Measurements from ENCODE around the gene ID2. TPM values are rescaled to one million over a fixed set of nuclear protein-coding genes. Genes with fewer than 3 reads are reported as not detected.

The ID2 gene
- total RNA-seq, 1 experiment from 2014 or later, result 112 TPM

GRCh38 chr2:8692783-8693156 is 10.9 kb downstream of the ID2 start:
- POLR2A ChIA-PET, result interaction anchor here (0.6 to 1.4 kb wide), 2 partner anchors 8 to 11 kb away, joined by 3 to 5 read pairs; partner anchors contain the start of gene ID2

DNA sequence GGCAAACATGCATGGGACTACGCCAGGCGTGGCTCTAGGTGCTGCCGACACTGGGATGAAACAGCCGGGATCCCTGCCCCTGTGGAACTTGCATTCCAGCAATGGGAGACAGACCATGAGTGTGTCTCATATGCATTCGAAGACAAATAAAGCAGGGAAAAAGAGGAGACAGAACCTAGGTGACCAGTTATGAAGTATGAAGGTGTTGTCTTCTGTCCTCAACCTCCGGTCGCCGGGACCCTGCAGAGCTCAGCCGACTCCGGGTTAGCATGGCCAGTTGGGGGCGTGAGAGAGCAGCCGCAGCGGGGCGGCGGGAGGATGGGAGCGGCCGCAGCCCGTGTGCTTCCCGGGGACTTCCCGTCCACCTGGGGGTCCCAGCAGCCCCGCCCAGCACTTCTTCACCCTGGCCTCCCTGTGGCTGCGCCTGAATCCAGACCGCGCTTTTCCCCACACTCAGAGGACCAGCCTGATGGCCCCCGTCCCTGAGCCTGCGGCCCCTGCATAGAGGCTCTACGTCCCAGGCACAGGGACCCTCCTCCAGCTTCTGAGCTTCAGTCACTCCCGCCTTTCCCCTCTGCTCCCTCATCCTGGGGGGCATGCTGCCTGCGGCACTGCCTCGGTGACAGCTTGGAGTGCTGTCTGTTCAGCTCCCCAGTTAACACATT is 11.4 kb downstream of the ID2 start:
- Histone ChIP-seq H3K27ac (ENCODE audit: low read depth, low read length) (no peak overlapping the region), H3K4me1 (ENCODE audit: control insufficient read depth in 1 of 2, insufficient read depth in 2 of 2, low read length in 2 of 2) (peaks cover 0 to 12% of the 10 kb centered on the region in 2 experiments; a peak in 2 of 4 replicates), H3K79me2 (ENCODE audit: insufficient read depth, low read length) (no peaks in the 10 kb centered on the region), H3K4me3 (replicated peaks in 1 of 2; ENCODE audit: low read depth in 1 of 2, low read length in 2 of 2) (peak overlapping the region in 1 of 2 experiments; percentile 31; a peak in 1 of 4 replicates), H3K4me2 (ENCODE audit: low read length) (peak overlapping the region; percentile 68), H3K27me3 (ENCODE audit: insufficient read depth, low read length) (no peaks in the 10 kb centered on the region), H4K20me1 (ENCODE audit: insufficient read depth) (no peaks in the 10 kb centered on the region), H3K9me2 (ENCODE audit: insufficient read depth) (no peaks in the 10 kb centered on the region), H3K9ac (ENCODE audit: low read length) (no peak overlapping the region), H2AFZ (ENCODE audit: low read depth, low read length, poor library complexity, severe bottlenecking) (peak overlapping the region; percentile 98), H3K36me3 (ENCODE audit: control insufficient read depth in 1 of 2, insufficient read depth in 2 of 2, low read length in 2 of 2) (no peaks in the 10 kb centered on the region), H3K9me3 (ENCODE audit: control insufficient read depth in 1 of 2, insufficient read depth in 1 of 2, low read depth in 1 of 2, low read length in 2 of 2) (no peaks in the 10 kb centered on the region)
- intact Hi-C loops (cut with micrococcal nuclease), result loop anchor here (2.0 to 5.0 kb wide), 2 partner anchors 68 to 444 kb away; no protein-coding TSS in a partner anchor
- ATAC-seq (peak; percentile 96), DNase-seq (ENCODE audit: low read depth, low spot score) (no peak)
- RAD21 ChIA-PET (ENCODE audit: low non-redundant PET in 1 of 2, low total read pairs in 2 of 2, uncharacterized antibody in 2 of 2, unreplicated experiment in 2 of 2), result interaction anchor here in 1 of 2 experiments (1.3 kb wide), 1 partner anchor 446 kb away, joined by 4 read pairs; no protein-coding TSS in a partner anchor
- TF ChIP-seq, protein P1, sequence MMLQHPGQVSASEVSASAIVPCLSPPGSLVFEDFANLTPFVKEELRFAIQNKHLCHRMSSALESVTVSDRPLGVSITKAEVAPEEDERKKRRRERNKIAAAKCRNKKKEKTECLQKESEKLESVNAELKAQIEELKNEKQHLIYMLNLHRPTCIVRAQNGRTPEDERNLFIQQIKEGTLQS (IDR thresholded peaks at IDR 0.05), result no peak
- TF ChIP-seq TCF7L2 (IDR thresholded peaks at IDR 0.05; ENCODE audit: borderline replicate concordance, extremely low read depth, insufficient read depth, insufficient read length) (no peak), RAD21 (IDR thresholded peaks at IDR 0.05; ENCODE audit: low read depth) (peak; percentile 78), CEBPB (IDR thresholded peaks at IDR 0.05; ENCODE audit: low read depth) (no peak)
- TF ChIP-seq, protein P2, sequence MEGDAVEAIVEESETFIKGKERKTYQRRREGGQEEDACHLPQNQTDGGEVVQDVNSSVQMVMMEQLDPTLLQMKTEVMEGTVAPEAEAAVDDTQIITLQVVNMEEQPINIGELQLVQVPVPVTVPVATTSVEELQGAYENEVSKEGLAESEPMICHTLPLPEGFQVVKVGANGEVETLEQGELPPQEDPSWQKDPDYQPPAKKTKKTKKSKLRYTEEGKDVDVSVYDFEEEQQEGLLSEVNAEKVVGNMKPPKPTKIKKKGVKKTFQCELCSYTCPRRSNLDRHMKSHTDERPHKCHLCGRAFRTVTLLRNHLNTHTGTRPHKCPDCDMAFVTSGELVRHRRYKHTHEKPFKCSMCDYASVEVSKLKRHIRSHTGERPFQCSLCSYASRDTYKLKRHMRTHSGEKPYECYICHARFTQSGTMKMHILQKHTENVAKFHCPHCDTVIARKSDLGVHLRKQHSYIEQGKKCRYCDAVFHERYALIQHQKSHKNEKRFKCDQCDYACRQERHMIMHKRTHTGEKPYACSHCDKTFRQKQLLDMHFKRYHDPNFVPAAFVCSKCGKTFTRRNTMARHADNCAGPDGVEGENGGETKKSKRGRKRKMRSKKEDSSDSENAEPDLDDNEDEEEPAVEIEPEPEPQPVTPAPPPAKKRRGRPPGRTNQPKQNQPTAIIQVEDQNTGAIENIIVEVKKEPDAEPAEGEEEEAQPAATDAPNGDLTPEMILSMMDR (IDR thresholded peaks at IDR 0.05 in 2 of 3, conservative IDR thresholded peaks at IDR 0.05 in 1 of 3; ENCODE audit: borderline replicate concordance in 1 of 3, insufficient read depth in 1 of 3, low read depth in 2 of 3, low read length in 2 of 3), result peak; percentile 56 to 86 (median 79); a peak in 5 of 6 replicates
- no TSS peak for BruUV-seq (replicated peaks)
- POLR2A ChIA-PET, result interaction anchor here (0.6 to 1.4 kb wide), 2 partner anchors 9 to 12 kb away, joined by 3 to 5 read pairs; partner anchors contain the start of gene ID2
- CTCF ChIA-PET, result interaction anchor here (0.9 to 1.4 kb wide), 6 partner anchors 11 to 446 kb away, joined by 3 to 6 read pairs (median 4); partner anchors contain the start of gene ID2

More at GRCh38 chr2:8692783-8693156, 10.9 kb downstream of the ID2 start:
- Histone ChIP-seq H3K79me2 (ENCODE audit: insufficient read depth, low read length) (no peaks in the 10 kb centered on the region), H3K27me3 (ENCODE audit: insufficient read depth, low read length) (no peaks in the 10 kb centered on the region), H3K36me3 (ENCODE audit: control insufficient read depth in 1 of 2, insufficient read depth in 2 of 2, low read length in 2 of 2) (no peaks in the 10 kb centered on the region), H3K27ac (ENCODE audit: low read depth, low read length) (no peak overlapping the region), H3K9me3 (ENCODE audit: control insufficient read depth in 1 of 2, insufficient read depth in 1 of 2, low read depth in 1 of 2, low read length in 2 of 2) (no peaks in the 10 kb centered on the region), H3K4me3 (replicated peaks in 1 of 2; ENCODE audit: low read depth in 1 of 2, low read length in 2 of 2) (peak overlapping the region in 1 of 2 experiments; percentile 31; a peak in 1 of 4 replicates), H3K9me2 (ENCODE audit: insufficient read depth) (no peaks in the 10 kb centered on the region), H2AFZ (ENCODE audit: low read depth, low read length, poor library complexity, severe bottlenecking) (peak overlapping the region; percentile 98), H3K9ac (ENCODE audit: low read length) (no peak overlapping the region), H3K4me2 (ENCODE audit: low read length) (peak overlapping the region; percentile 68), H4K20me1 (ENCODE audit: insufficient read depth) (no peaks in the 10 kb centered on the region), H3K4me1 (ENCODE audit: control insufficient read depth in 1 of 2, insufficient read depth in 2 of 2, low read length in 2 of 2) (peaks cover 0 to 12% of the 10 kb centered on the region in 2 experiments; a peak in 2 of 4 replicates)
- DNase-seq (ENCODE audit: low read depth, low spot score) (no peak), ATAC-seq (peak; percentile 10; the same call in 1 of the 2 replicates)
- TF ChIP-seq CBX3 (IDR thresholded peaks at IDR 0.05; ENCODE audit: low read depth), result no peak
- no peak for TF ChIP-seq POLR2A (IDR thresholded peaks at IDR 0.05; ENCODE audit: borderline replicate concordance, extremely low read depth, insufficient read depth, insufficient read length)
- TF ChIP-seq POLR2AphosphoS5 (IDR thresholded peaks at IDR 0.05; ENCODE audit: low read depth, low read length), result no peak
- ChIA-PET CTCF (interaction anchor here (0.9 to 1.4 kb wide), 6 partner anchors 11 to 447 kb away, joined by 3 to 6 read pairs (median 4); partner anchors contain the start of gene ID2), RAD21 (ENCODE audit: low non-redundant PET in 1 of 2, low total read pairs in 2 of 2, uncharacterized antibody in 2 of 2, unreplicated experiment in 2 of 2) (interaction anchor here in 1 of 2 experiments (1.3 kb wide), 1 partner anchor 446 kb away, joined by 4 read pairs; no protein-coding TSS in a partner anchor)
- BruUV-seq (replicated peaks), result no TSS peak
- intact Hi-C loops (cut with micrococcal nuclease), result loop anchor here (2.0 to 5.0 kb wide), 2 partner anchors 68 to 445 kb away; no protein-coding TSS in a partner anchor
